ENCODE measurements around the gene SLC39A9.

- TF ChIP-seq CTCF (conservative IDR thresholded peaks at IDR 0.05; ENCODE audit: low read depth, low read length) (no peak), EZH2phosphoT487 (IDR thresholded peaks at IDR 0.05; ENCODE audit: borderline replicate concordance, low read length) (no peak)
Observed at GRCh38 chr14:69364378-69364777, 34.1 kb upstream of the SLC39A9 start.
